WTC11 (cell line): ENCODE data around the gene PLTP. TPM values are rescaled to one million over a fixed set of nuclear protein-coding genes. Genes with fewer than 3 reads are reported as not detected.

Source experiments
- ATAC-seq: fragments of 200-7000 bp; cut with Tn5 transposase; 2 replicates; pipeline ENCODE4 v1.10.0; 2021; ENCODE audit warnings: mild to moderate bottlenecking, moderate library complexity
- CTCF ChIA-PET: fragments of 300-600 bp; sonication (Branson Sonifier 250); formaldehyde crosslinking; loops from one replicate; lab custom pipeline; 2021; ENCODE audit warnings: antibody characterized with exemption; lab: Charles Lee
- POLR2A ChIA-PET: fragments of 350-600 bp; sonication (Branson Sonifier 250); formaldehyde crosslinking; loops from one replicate; lab custom pipeline; 2021; ENCODE audit warnings: antibody characterized with exemption; lab: Charles Lee
- DNase-seq: peaks from one replicate; pipeline ENCODE4 v3.0.0; 2021; ENCODE audit warnings: low spot score
- H3K27ac Mint-ChIP-seq: 2 replicates; pipeline ENCODE4 v1.8.0; 2021; ENCODE audit warnings: mixed read lengths
- H3K27me3 Mint-ChIP-seq: 2 replicates; pipeline ENCODE4 v1.8.0; 2021; ENCODE audit warnings: low read depth, mild to moderate bottlenecking, moderate library complexity, mixed read lengths
- H3K36me3 Mint-ChIP-seq: 2 replicates; pipeline ENCODE4 v1.8.0; 2021; ENCODE audit warnings: mixed read lengths
- H3K4me1 Mint-ChIP-seq: 2 replicates; pipeline ENCODE4 v1.8.0; 2022; ENCODE audit warnings: mixed read lengths
- H3K4me3 Mint-ChIP-seq: 2 replicates; pipeline ENCODE4 v1.8.0; 2021; ENCODE audit warnings: mild to moderate bottlenecking, moderate library complexity, mixed read lengths
- H3K9me3 Mint-ChIP-seq: 2 replicates; pipeline ENCODE4 v1.8.0; 2021; ENCODE audit warnings: mixed read lengths
- AFF4 ChIP-seq: sonication (generic); formaldehyde crosslinking; IDR thresholded peaks from 2 replicates; pipeline ENCODE4 v1.8.1; 2023; ENCODE audit warnings: mild to moderate bottlenecking, missing genetic modification reagents, borderline replicate concordance
- E2F5 ChIP-seq: sonication (generic); formaldehyde crosslinking; IDR thresholded peaks from 2 replicates; pipeline ENCODE4 v1.8.1; 2022; ENCODE audit warnings: mild to moderate bottlenecking, moderate library complexity, missing genetic modification reagents
- ETV6 ChIP-seq: sonication (generic); formaldehyde crosslinking; IDR thresholded peaks from 2 replicates; pipeline ENCODE4 v1.8.1; 2022; ENCODE audit warnings: mild to moderate bottlenecking, missing genetic modification reagents
- FOXJ3 ChIP-seq: sonication (generic); formaldehyde crosslinking; IDR thresholded peaks from 2 replicates; pipeline ENCODE4 v1.9.0; 2021; ENCODE audit warnings: missing genetic modification reagents, mild to moderate bottlenecking, borderline replicate concordance
- FOXP1 ChIP-seq: sonication (generic); formaldehyde crosslinking; IDR thresholded peaks from 2 replicates; pipeline ENCODE4 v1.8.0; 2022; ENCODE audit warnings: missing genetic modification reagents, mild to moderate bottlenecking, moderate library complexity, borderline replicate concordance
- FOXP4 ChIP-seq: sonication (generic); formaldehyde crosslinking; IDR thresholded peaks from 2 replicates; pipeline ENCODE4 v1.8.0; 2022; ENCODE audit warnings: mild to moderate bottlenecking, missing genetic modification reagents
- MXD4 ChIP-seq: fragments of 250-450 bp; sonication (Bioruptor Pico); IDR thresholded peaks from 2 replicates; pipeline ENCODE4 v1.8.0; 2021; ENCODE audit warnings: mild to moderate bottlenecking, moderate library complexity, borderline replicate concordance
- NFATC4 ChIP-seq: fragments of 250-450 bp; sonication (Bioruptor Pico); IDR thresholded peaks from 2 replicates; pipeline ENCODE4 v1.9.0; 2021; ENCODE audit warnings: mild to moderate bottlenecking
- RELA ChIP-seq: sonication (generic); formaldehyde crosslinking; IDR thresholded peaks from 2 replicates; pipeline ENCODE4 v1.8.1; 2022; ENCODE audit warnings: missing genetic modification reagents, mild to moderate bottlenecking, borderline replicate concordance
- SOX15 ChIP-seq: fragments of 250-450 bp; sonication (Bioruptor Pico); IDR thresholded peaks from 2 replicates; pipeline ENCODE4 v1.9.0; 2021; ENCODE audit warnings: mild to moderate bottlenecking
- SP1 ChIP-seq: sonication (generic); formaldehyde crosslinking; conservative IDR thresholded peaks from 2 replicates; pipeline ENCODE4 v1.8.1; 2022; ENCODE audit warnings: missing genetic modification reagents
- TCF7 ChIP-seq: sonication (generic); formaldehyde crosslinking; IDR thresholded peaks from 2 replicates; pipeline ENCODE4 v1.8.0; 2022; ENCODE audit warnings: mild to moderate bottlenecking, low read depth, missing genetic modification reagents, moderate library complexity
- ZBTB43 ChIP-seq: sonication (generic); formaldehyde crosslinking; IDR thresholded peaks from 2 replicates; pipeline ENCODE4 v1.8.1; 2023; ENCODE audit warnings: mild to moderate bottlenecking, missing genetic modification reagents
- ZMAT4 ChIP-seq: fragments of 250-450 bp; sonication (Bioruptor Pico); IDR thresholded peaks from 2 replicates; pipeline ENCODE4 v1.9.0; 2021; ENCODE audit warnings: mild to moderate bottlenecking
- ZNF121 ChIP-seq: sonication (generic); formaldehyde crosslinking; IDR thresholded peaks from 2 replicates; pipeline ENCODE4 v1.8.0; 2023; ENCODE audit warnings: missing genetic modification reagents
- ZNF138 ChIP-seq: sonication (generic); formaldehyde crosslinking; conservative IDR thresholded peaks from 2 replicates; pipeline ENCODE4 v1.8.1; 2022; ENCODE audit warnings: mild to moderate bottlenecking, moderate library complexity, missing genetic modification reagents
- ZNF219 ChIP-seq: sonication (generic); formaldehyde crosslinking; IDR thresholded peaks from 2 replicates; pipeline ENCODE4 v1.8.0; 2023; ENCODE audit warnings: missing genetic modification reagents, mild to moderate bottlenecking, borderline replicate concordance
- ZNF317 ChIP-seq: sonication (generic); formaldehyde crosslinking; IDR thresholded peaks from 2 replicates; pipeline ENCODE4 v1.8.1; 2023; ENCODE audit warnings: low read depth, mild to moderate bottlenecking, moderate library complexity, missing genetic modification reagents, borderline replicate concordance
- ZNF396 ChIP-seq: fragments of 250-450 bp; sonication (Bioruptor Pico); IDR thresholded peaks from 2 replicates; pipeline ENCODE4 v1.8.0; 2021; ENCODE audit warnings: mild to moderate bottlenecking, moderate library complexity, borderline replicate concordance
- ZNF423 ChIP-seq: fragments of 250-450 bp; sonication (Bioruptor Pico); IDR thresholded peaks from 2 replicates; pipeline ENCODE4 v2.1.2; 2022; ENCODE audit warnings: mild to moderate bottlenecking, moderate library complexity
- total RNA-seq: library from RNA; stranded (reverse); gene quantifications from 3 replicates; pipeline ENCODE4 v1.2.3, GENCODE V29; 2021

PLTP gene
- total RNA-seq, 1 experiment from 2014 or later, result 109 TPM

GRCh38 chr20:45959956-45960630 lies 48.1 kb upstream of the PLTP start (continued):
- TF ChIP-seq E2F5 (CRISPR knock-in tag) (no peak), NFATC4 (CRISPR knock-in tag) (no peak), TCF7 (no peak), FOXP1 (CRISPR knock-in tag) (no peak), ETV6 (CRISPR knock-in tag) (no peak), ZNF219 (no peak), MXD4 (CRISPR knock-in tag) (no peak), ZNF396 (CRISPR knock-in tag) (no peak), AFF4 (no peak), FOXP4 (no peak), ZNF121 (no peak)
- TF ChIP-seq, all 79 proteins: peak for 0

- DNase-seq (no peak), ATAC-seq (no peak)
- H3K4me1 Mint-ChIP-seq, result no peaks in the 10 kb centered on the region
- no peaks in the 10 kb centered on the region for H3K27me3 Mint-ChIP-seq
- peaks cover 37% of the 10 kb centered on the region for H3K36me3 Mint-ChIP-seq
- CTCF ChIA-PET, result interaction anchor here (3.0 kb wide), 1 partner anchor 11 kb away, joined by 14 read pairs; no protein-coding TSS in a partner anchor
- H3K27ac Mint-ChIP-seq, result no peak overlapping the region
- no peak overlapping the region for H3K4me3 Mint-ChIP-seq
- POLR2A ChIA-PET, result no interaction called here
- no peaks in the 10 kb centered on the region for H3K9me3 Mint-ChIP-seq
- no peak for TF ChIP-seq SP1 (CRISPR knock-in tag)
- no peak for TF ChIP-seq FOXJ3 (CRISPR knock-in tag)
- TF ChIP-seq ZMAT4 (CRISPR knock-in tag), result no peak
- TF ChIP-seq ZNF317, result no peak
- TF ChIP-seq RELA (CRISPR knock-in tag), result no peak
- TF ChIP-seq ZNF138 (CRISPR knock-in tag), result no peak
- no peak for TF ChIP-seq ZNF423
- TF ChIP-seq ZNF121, result no peak
- TF ChIP-seq ZBTB43 (CRISPR knock-in tag), result no peak
- no peak for TF ChIP-seq AFF4
- TF ChIP-seq SOX15 (CRISPR knock-in tag), result no peak
Measured at GRCh38 chr20:45959126-45959525, 47.2 kb upstream of the PLTP start.
